Measurements from ENCODE around the gene NUP214. TPM values are rescaled to one million over a fixed set of nuclear protein-coding genes. Genes with fewer than 3 reads are reported as not detected.

Gene NUP214
- total RNA-seq, 1 donor from 2014 or later, result 56.5 TPM

- Mint-ChIP-seq H3K27me3 (ENCODE audit: unreplicated experiment) (peaks cover 2% of the 10 kb centered on the region), H3K4me1 (ENCODE audit: low read depth, unreplicated experiment) (peaks cover 29% of the 10 kb centered on the region), H3K9me3 (ENCODE audit: unreplicated experiment) (peaks cover 7% of the 10 kb centered on the region), H3K4me3 (ENCODE audit: unreplicated experiment) (no peak overlapping the region), H3K36me3 (ENCODE audit: unreplicated experiment) (peaks cover 4% of the 10 kb centered on the region), H3K27ac (ENCODE audit: unreplicated experiment) (no peak overlapping the region)
- TF ChIP-seq CTCF (IDR thresholded peaks at IDR 0.05; ENCODE audit: partially characterized antibody, unreplicated experiment), result no peak
- no peak for DNase-seq
Observed at GRCh38 chr9:131197160-131197911, 72.0 kb downstream of the NUP214 start.

DNA sequence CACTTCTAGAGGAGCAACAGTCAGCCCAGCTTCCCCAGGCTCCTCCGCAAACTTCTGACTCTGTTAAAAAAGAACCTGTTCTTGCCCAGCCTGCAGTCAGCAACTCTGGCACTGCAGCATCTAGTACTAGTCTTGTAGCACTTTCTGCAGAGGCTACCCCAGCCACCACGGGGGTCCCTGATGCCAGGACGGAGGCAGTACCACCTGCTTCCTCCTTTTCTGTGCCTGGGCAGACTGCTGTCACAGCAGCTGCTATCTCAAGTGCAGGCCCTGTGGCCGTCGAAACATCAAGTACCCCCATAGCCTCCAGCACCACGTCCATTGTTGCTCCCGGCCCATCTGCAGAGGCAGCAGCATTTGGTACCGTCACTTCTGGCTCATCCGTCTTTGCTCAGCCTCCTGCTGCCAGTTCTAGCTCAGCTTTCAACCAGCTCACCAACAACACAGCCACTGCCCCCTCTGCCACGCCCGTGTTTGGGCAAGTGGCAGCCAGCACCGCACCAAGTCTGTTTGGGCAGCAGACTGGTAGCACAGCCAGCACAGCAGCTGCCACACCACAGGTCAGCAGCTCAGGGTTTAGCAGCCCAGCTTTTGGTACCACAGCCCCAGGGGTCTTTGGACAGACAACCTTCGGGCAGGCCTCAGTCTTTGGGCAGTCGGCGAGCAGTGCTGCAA, 72.8 kb downstream of the NUP214 start:
- Mint-ChIP-seq H3K4me1 (ENCODE audit: low read depth, unreplicated experiment) (peaks cover 25% of the 10 kb centered on the region), H3K36me3 (ENCODE audit: unreplicated experiment) (peaks cover 4% of the 10 kb centered on the region), H3K27ac (ENCODE audit: unreplicated experiment) (no peak overlapping the region), H3K4me3 (ENCODE audit: unreplicated experiment) (no peak overlapping the region), H3K27me3 (ENCODE audit: unreplicated experiment) (peaks cover 2% of the 10 kb centered on the region), H3K9me3 (ENCODE audit: unreplicated experiment) (peaks cover 7% of the 10 kb centered on the region)
- no peak for TF ChIP-seq CTCF (IDR thresholded peaks at IDR 0.05; ENCODE audit: partially characterized antibody, unreplicated experiment)
- no peak for DNase-seq

- no peak for TF ChIP-seq CTCF (IDR thresholded peaks at IDR 0.05; ENCODE audit: partially characterized antibody, unreplicated experiment)
- peaks cover 12% of the 10 kb centered on the region for H3K4me1 Mint-ChIP-seq (ENCODE audit: low read depth, unreplicated experiment)
- H3K9me3 Mint-ChIP-seq (ENCODE audit: unreplicated experiment), result peaks cover 3% of the 10 kb centered on the region
- peaks cover 4% of the 10 kb centered on the region for H3K36me3 Mint-ChIP-seq (ENCODE audit: unreplicated experiment)
- H3K4me3 Mint-ChIP-seq (ENCODE audit: unreplicated experiment), result no peak overlapping the region
- H3K27ac Mint-ChIP-seq (ENCODE audit: unreplicated experiment), result no peak overlapping the region
- no peak for DNase-seq
- no peaks in the 10 kb centered on the region for H3K27me3 Mint-ChIP-seq (ENCODE audit: unreplicated experiment)
Observed at GRCh38 chr9:131201856-131202255, 76.5 kb downstream of the NUP214 start.

- DNase-seq, result peak; percentile 38
- no peak for TF ChIP-seq CTCF (IDR thresholded peaks at IDR 0.05; ENCODE audit: partially characterized antibody, unreplicated experiment)
- H3K9me3 Mint-ChIP-seq (ENCODE audit: unreplicated experiment), result peaks cover 3% of the 10 kb centered on the region
- H3K27ac Mint-ChIP-seq (ENCODE audit: unreplicated experiment), result peak overlapping the region; percentile 20
- H3K4me1 Mint-ChIP-seq (ENCODE audit: low read depth, unreplicated experiment), result peaks cover 3% of the 10 kb centered on the region
- H3K27me3 Mint-ChIP-seq (ENCODE audit: unreplicated experiment), result no peaks in the 10 kb centered on the region
- H3K36me3 Mint-ChIP-seq (ENCODE audit: unreplicated experiment), result peaks cover 4% of the 10 kb centered on the region
- no peak overlapping the region for H3K4me3 Mint-ChIP-seq (ENCODE audit: unreplicated experiment)
Observed at GRCh38 chr9:131203431-131204218, 78.2 kb downstream of the NUP214 start.

All from glutamatergic neuron (in vitro differentiated cells).